GM21390 (cell line): Measurements from ENCODE around the gene GAP43.
A peak's percentile ranks its signal among the peaks of the same experiment; 100 is the strongest.

Experiments used
- ATAC-seq: cut with Tn5 transposase; IDR thresholded peaks from one replicate; pipeline ENCODE4 v1.9.1; 2021; ENCODE audit not compliant: unreplicated experiment

Gene GAP43

GRCh38 chr3:115660646-115661337, 37.5 kb downstream of the GAP43 start:
- no peak for ATAC-seq

GRCh38 chr3:115662356-115662755, 39.0 kb downstream of the GAP43 start:
- ATAC-seq, result no peak

- ATAC-seq, result no peak
Observed at GRCh38 chr3:115663414-115663813, 40.1 kb downstream of the GAP43 start.

GRCh38 chr3:115666081-115666480, 42.8 kb downstream of the GAP43 start:
- no peak for ATAC-seq

GRCh38 chr3:115666920-115667737, 43.8 kb downstream of the GAP43 start:
- ATAC-seq, result peak; percentile 71

GRCh38 chr3:115667738-115668065, 44.4 kb downstream of the GAP43 start:
- ATAC-seq, result peak; percentile 33

GRCh38 chr3:115670911-115671310, 47.6 kb downstream of the GAP43 start:
- ATAC-seq, result no peak

- no peak for ATAC-seq
Observed at GRCh38 chr3:115671761-115672455, 48.6 kb downstream of the GAP43 start.

GRCh38 chr3:115673881-115674280, 50.6 kb downstream of the GAP43 start:
- no peak for ATAC-seq

GRCh38 chr3:115676336-115676735, 53.0 kb downstream of the GAP43 start:
- no peak for ATAC-seq

GRCh38 chr3:115680803-115681345, 57.6 kb downstream of the GAP43 start:
- ATAC-seq, result no peak

GRCh38 chr3:115681736-115682135, 58.4 kb downstream of the GAP43 start:
- no peak for ATAC-seq

GRCh38 chr3:115683305-115683704, 60.0 kb downstream of the GAP43 start:
- no peak for ATAC-seq

- no peak for ATAC-seq
Observed at GRCh38 chr3:115683773-115684172, 60.5 kb downstream of the GAP43 start.

GRCh38 chr3:115685097-115685496, 61.8 kb downstream of the GAP43 start:
- peak; percentile 84 for ATAC-seq

- ATAC-seq, result no peak
Observed at GRCh38 chr3:115687721-115688120, 64.4 kb downstream of the GAP43 start.

GRCh38 chr3:115688418-115688817, 65.1 kb downstream of the GAP43 start:
- no peak for ATAC-seq

GRCh38 chr3:115689928-115690327, 66.6 kb downstream of the GAP43 start:
- no peak for ATAC-seq

GRCh38 chr3:115691964-115692363, 68.7 kb downstream of the GAP43 start:
- no peak for ATAC-seq

GRCh38 chr3:115692887-115693524, 69.7 kb downstream of the GAP43 start:
- ATAC-seq, result peak; percentile 96

GRCh38 chr3:115693868-115694267, 70.6 kb downstream of the GAP43 start:
- no peak for ATAC-seq
